Esophagus muscularis mucosa (tissue), 4 donors: Measurements from ENCODE around the gene SLC5A5. TPM values are rescaled to one million over a fixed set of nuclear protein-coding genes. Genes with fewer than 3 reads are reported as not detected.

Experiments used
- DNase-seq: peaks from one replicate; pipeline ENCODE4 v3.0.0-alpha.2; 2017; ENCODE audit errors: extremely low spot score
- H3K27ac ChIP-seq, 4 donors: fragments of 200-600 bp; sonication (generic); replicated peaks in 1 of 4; 1 replicate in 3 of 4; 2 replicates in 1 of 4; pipeline ENCODE4 v1.5.1; 2016 to 2019; ENCODE audit warnings: mild to moderate bottlenecking in 1 of 4
- H3K27me3 ChIP-seq, 4 donors: fragments of 200-600 bp; sonication (generic); one replicate each; pipeline versions ENCODE4 v1.5.1 to v1.6.0; 2016 to 2019
- H3K36me3 ChIP-seq, 4 donors: fragments of 200-600 bp; sonication (generic); one replicate each; pipeline ENCODE4 v1.5.1; 2016 to 2019
- H3K4me1 ChIP-seq, 4 donors: fragments of 200-600 bp; sonication (generic); one replicate each; pipeline ENCODE4 v1.5.1; 2016 to 2019
- H3K4me3 ChIP-seq, 4 donors: fragments of 200-600 bp; sonication (generic); 1 replicate in 2 of 4; 2 replicates in 2 of 4; pipeline ENCODE4 v1.5.1; 2016 to 2019; ENCODE audit warnings: mild to moderate bottlenecking in 4 of 4, moderate library complexity in 1 of 4
- H3K9me3 ChIP-seq, 4 donors: fragments of 200-600 bp; sonication (generic); 1 replicate in 3 of 4; 2 replicates in 1 of 4; pipeline ENCODE4 v1.5.1; 2016 to 2019
- CTCF ChIP-seq, 3 experiments: fragments of 200-600 bp in 2 of 3; fragments of 450-650 bp in 1 of 3; sonication (generic) in 2 of 3; IDR thresholded peaks; one replicate each; pipeline ENCODE4 v1.5.1; 2017 to 2019; ENCODE audit warnings: antibody characterized with exemption in 3 of 3, mild to moderate bottlenecking in 2 of 3, moderate library complexity in 1 of 3
- EP300 ChIP-seq: sonication (generic); formaldehyde crosslinking; IDR thresholded peaks from one replicate; pipeline ENCODE4 v1.6.1; 2017; ENCODE audit warnings: antibody characterized with exemption
- POLR2A ChIP-seq: fragments of 450-650 bp; IDR thresholded peaks from one replicate; pipeline ENCODE4 v1.6.1; 2017; ENCODE audit warnings: antibody characterized with exemption, moderate library complexity, mild to moderate bottlenecking, low read depth
- POLR2AphosphoS5 ChIP-seq, 2 donors: sonication (generic); formaldehyde crosslinking; IDR thresholded peaks; one replicate each; pipeline ENCODE4 v1.6.1; 2017; ENCODE audit warnings: antibody characterized with exemption in 2 of 2
- WGBS: methylation state at CpG from one replicate; pipeline ENCODE4 v1.1.5; 2018; 5-methylcytosine and 5-hydroxymethylcytosine counted together
- intact Hi-C: fragments of 100-400 bp; cut with DNase I; formaldehyde crosslinking; loops from one replicate; pipeline ENCODE4 v1.15.1; 2023
- total RNA-seq, 4 donors: library from RNA; depleted of rRNA; stranded (reverse); fragments of >200 nt; gene quantifications; one replicate each; pipeline versions ENCODE4 v1.1.0 to v1.2.1, GENCODE V29; 2016

SLC5A5 gene
- total RNA-seq, 4 donors from 2014 or later, result 0.17 TPM; not detected in 3

DNA sequence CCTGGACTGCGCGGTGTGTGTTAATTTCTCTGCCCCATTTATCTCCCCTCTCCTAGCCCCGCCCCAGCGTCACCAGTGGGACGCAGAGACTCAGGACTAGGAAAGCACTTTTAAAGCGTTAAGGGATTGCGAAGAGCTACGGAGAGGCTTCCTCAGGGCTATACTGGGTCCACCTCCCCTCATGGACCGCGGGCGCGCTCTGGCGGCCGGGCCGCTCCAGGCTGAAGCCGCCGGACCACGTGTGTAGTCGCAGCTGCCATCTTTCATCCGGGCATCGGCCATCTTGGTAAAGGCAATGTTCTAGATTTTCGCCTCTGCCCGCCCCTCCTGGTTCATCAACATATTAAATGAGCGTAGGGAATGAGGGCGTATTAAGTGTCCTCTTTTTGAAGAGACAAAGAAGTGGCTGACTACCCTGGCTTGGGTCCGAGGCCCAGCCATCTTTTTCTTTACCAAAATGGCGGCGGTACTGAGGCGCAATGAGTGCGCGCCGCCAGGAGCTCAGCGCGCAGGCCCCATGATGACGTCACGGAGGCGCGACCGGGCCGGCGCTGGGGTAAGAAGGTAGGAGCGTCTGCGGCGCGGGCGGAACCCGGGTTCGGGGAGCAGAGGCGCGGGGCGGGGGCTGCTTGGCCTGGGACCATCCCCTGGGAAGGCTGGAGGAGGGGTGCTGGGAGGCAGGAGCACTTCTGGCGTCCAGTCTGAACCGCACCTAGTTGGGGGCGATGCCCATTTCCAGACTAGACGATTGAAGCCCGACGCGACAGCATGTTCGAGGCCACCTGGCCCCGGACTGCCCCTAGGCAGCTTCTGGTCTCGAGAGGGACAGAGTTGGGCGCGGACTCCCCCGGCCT, 61.0 kb downstream of the SLC5A5 start, which contains the start of gene CCDC124:
Gene CCDC124, plus strand, starts transcription at position 531 of the 854 bp plus-strand sequence. CDS start 3,406 bp downstream, outside the sequence.
- H3K36me3 ChIP-seq, result peaks cover 2 to 25% (median 17%) of the 10 kb centered on the region in 4 donors
- peak within 1 kb of the TSS; percentile 83 to 88 (median 87) for H3K27ac ChIP-seq
- intact Hi-C loops, result loop anchor here (2.0 kb wide), 1 partner anchor 74 kb away; the partner anchor contains the start of gene RPL18A

GRCh38 chr19:17933414-17934129, 61.8 kb downstream of the SLC5A5 start:
- H3K4me1 ChIP-seq, result peaks cover 19 to 26% (median 25%) of the 10 kb centered on the region in 4 donors
- peak overlapping the region in 3 of 4 donors; percentile 83 to 88 (median 86) for H3K27ac ChIP-seq
- no peak for DNase-seq
- intact Hi-C loops, result loop anchor here (2.0 kb wide), 1 partner anchor 75 kb away; the partner anchor contains the start of gene RPL18A
- WGBS, result 28% methylated on average over 19 of the region's 19 CpGs
- H3K36me3 ChIP-seq, result peaks cover 2 to 34% (median 22%) of the 10 kb centered on the region in 4 donors
- peaks cover 0 to 6% (median 0%) of the 10 kb centered on the region in 4 donors for H3K27me3 ChIP-seq
- TF ChIP-seq POLR2AphosphoS5 (IDR thresholded peaks at IDR 0.05) (no peak), EP300 (no peak), POLR2A (no peak), CTCF (IDR thresholded peaks at IDR 0.05) (no peak)
- H3K9me3 ChIP-seq, result no peaks in the 10 kb centered on the region
- H3K4me3 ChIP-seq, result peak overlapping the region; percentile 85 to 96 (median 89)

More for the DNA sequence above, 61.0 kb downstream of the SLC5A5 start, which contains the start of gene CCDC124:
- TF ChIP-seq POLR2A, result peak; percentile 84
- peak; percentile 70 to 89 (median 73) for TF ChIP-seq CTCF (IDR thresholded peaks at IDR 0.05)
- no peak for TF ChIP-seq EP300
- peak; percentile 93 to 97 for TF ChIP-seq POLR2AphosphoS5 (IDR thresholded peaks at IDR 0.05)
- Histone ChIP-seq H3K27me3 (peaks cover 0 to 6% (median 0%) of the 10 kb centered on the region in 4 donors), H3K4me3 (peak within 1 kb of the TSS; percentile 85 to 96 (median 89)), H3K4me1 (peaks cover 19 to 26% (median 25%) of the 10 kb centered on the region in 4 donors), H3K9me3 (no peaks in the 10 kb centered on the region)
- WGBS, result 0% methylated on average over 39 of the region's 64 CpGs
- peak; percentile 97 for DNase-seq

- TF ChIP-seq EP300 (no peak), POLR2A (no peak), POLR2AphosphoS5 (IDR thresholded peaks at IDR 0.05) (no peak), CTCF (IDR thresholded peaks at IDR 0.05) (no peak)
- H3K4me1 ChIP-seq, result peaks cover 19 to 26% (median 25%) of the 10 kb centered on the region in 4 donors
- H3K4me3 ChIP-seq, result no peak overlapping the region
- H3K27me3 ChIP-seq, result peaks cover 0 to 6% (median 0%) of the 10 kb centered on the region in 4 donors
- peaks cover 8 to 62% (median 45%) of the 10 kb centered on the region in 4 donors for H3K36me3 ChIP-seq
- no peak overlapping the region for H3K27ac ChIP-seq
- no peaks in the 10 kb centered on the region for H3K9me3 ChIP-seq
- 95% methylated on average over 19 of the region's 21 CpGs for WGBS
- no peak for DNase-seq
- intact Hi-C loops, result no loop called here
Measured at GRCh38 chr19:17936379-17936778, 64.6 kb downstream of the SLC5A5 start.

DNA sequence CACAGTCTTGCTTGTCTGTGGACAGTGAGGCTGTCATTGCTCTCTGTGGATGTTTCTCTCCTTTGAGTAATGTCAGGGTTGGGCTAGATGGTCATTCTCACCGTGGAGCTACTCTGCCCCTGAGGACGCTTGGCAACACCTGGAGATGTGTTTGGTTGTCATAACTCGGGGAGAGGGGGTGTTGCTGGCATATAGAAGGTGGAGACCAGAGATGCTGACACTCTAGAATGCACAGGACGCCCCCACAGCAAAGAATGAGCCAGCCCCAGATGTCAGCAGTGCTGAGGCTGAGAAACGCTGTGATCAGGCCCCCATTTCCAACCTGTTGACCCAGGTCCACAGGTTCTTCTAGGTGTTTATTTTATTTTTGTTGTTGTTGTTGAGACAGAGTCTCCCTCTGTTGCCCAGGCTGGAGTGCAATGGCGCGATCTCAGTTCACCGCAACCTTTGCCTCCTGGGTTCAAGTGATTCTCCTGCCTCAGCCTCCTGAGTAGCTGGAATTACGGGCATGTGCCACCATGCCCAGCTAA, 65.7 kb downstream of the SLC5A5 start:
- 82% methylated on average over 9 of the region's 9 CpGs for WGBS
- intact Hi-C loops, result no loop called here
- TF ChIP-seq POLR2AphosphoS5 (IDR thresholded peaks at IDR 0.05), result no peak
- TF ChIP-seq CTCF (IDR thresholded peaks at IDR 0.05), result no peak
- TF ChIP-seq POLR2A, result no peak
- no peak for TF ChIP-seq EP300
- Histone ChIP-seq H3K4me1 (peaks cover 10 to 17% (median 16%) of the 10 kb centered on the region in 4 donors), H3K36me3 (peaks cover 8 to 73% (median 55%) of the 10 kb centered on the region in 4 donors), H3K9me3 (no peaks in the 10 kb centered on the region), H3K27me3 (peaks cover 0 to 5% (median 0%) of the 10 kb centered on the region in 4 donors), H3K27ac (no peak overlapping the region), H3K4me3 (no peak overlapping the region)
- DNase-seq, result no peak
